ENCODE measurements around the gene SAE1.
"Not testable (repeated sequence)": the region's sequence is repeated elsewhere in the genome, so short reads cannot be mapped to it uniquely, and the experiment has no call there.

SAE1 gene

GRCh38 chr19:47130120-47130588, 481 bp upstream of the SAE1 start:
- no peak for DNase-seq (ENCODE audit: low spot score)

GRCh38 chr19:47132194-47132852, 1.7 kb downstream of the SAE1 start:
- no peak for DNase-seq (ENCODE audit: low spot score)

GRCh38 chr19:47133021-47133471, 2.4 kb downstream of the SAE1 start:
- no peak for DNase-seq (ENCODE audit: low spot score)

GRCh38 chr19:47134545-47134944, 3.9 kb downstream of the SAE1 start:
- no peak for DNase-seq (ENCODE audit: low spot score)

GRCh38 chr19:47135156-47135555, 4.5 kb downstream of the SAE1 start:
- DNase-seq (ENCODE audit: low spot score): no peak

- DNase-seq (ENCODE audit: low spot score): not testable (repeated sequence)
Measured at GRCh38 chr19:47141252-47141651, 10.6 kb downstream of the SAE1 start.

GRCh38 chr19:47141695-47142094, 11.1 kb downstream of the SAE1 start:
- no peak for DNase-seq (ENCODE audit: low spot score)

GRCh38 chr19:47142779-47143178, 12.1 kb downstream of the SAE1 start:
- DNase-seq (ENCODE audit: low spot score): no peak

GRCh38 chr19:47143322-47144073, 12.9 kb downstream of the SAE1 start:
- no peak for DNase-seq (ENCODE audit: low spot score)

GRCh38 chr19:47144630-47145029, 14.0 kb downstream of the SAE1 start:
- DNase-seq (ENCODE audit: low spot score): no peak

- DNase-seq (ENCODE audit: low spot score): peak; percentile 52
Measured at GRCh38 chr19:47145639-47146486, 15.2 kb downstream of the SAE1 start.

- no peak for DNase-seq (ENCODE audit: low spot score)
Measured at GRCh38 chr19:47146920-47147319, 16.3 kb downstream of the SAE1 start.

GRCh38 chr19:47151627-47152026, 21.0 kb downstream of the SAE1 start:
- no peak for DNase-seq (ENCODE audit: low spot score)

- DNase-seq (ENCODE audit: low spot score): no peak
Measured at GRCh38 chr19:47152205-47152604, 21.6 kb downstream of the SAE1 start.

- no peak for DNase-seq (ENCODE audit: low spot score)
Measured at GRCh38 chr19:47152632-47153031, 22.0 kb downstream of the SAE1 start.

GRCh38 chr19:47153266-47153665, 22.6 kb downstream of the SAE1 start:
- no peak for DNase-seq (ENCODE audit: low spot score)

- DNase-seq (ENCODE audit: low spot score): no peak
Measured at GRCh38 chr19:47155148-47155547, 24.5 kb downstream of the SAE1 start.

- DNase-seq (ENCODE audit: low spot score): peak; percentile 40
Measured at GRCh38 chr19:47156861-47157430, 26.3 kb downstream of the SAE1 start.

GRCh38 chr19:47157431-47158321, 27.0 kb downstream of the SAE1 start:
- peak; percentile 41 for DNase-seq (ENCODE audit: low spot score)

- DNase-seq (ENCODE audit: low spot score): no peak
Measured at GRCh38 chr19:47158367-47158791, 27.7 kb downstream of the SAE1 start.

GRCh38 chr19:47158879-47159503, 28.4 kb downstream of the SAE1 start:
- DNase-seq (ENCODE audit: low spot score): peak; percentile 76

All from CD4-positive, alpha-beta T cell treated with Interleukin-2 at 100 ng/mL for 4 hours (primary cell).